HEK293T (cell line): Measurements from ENCODE around the gene OXGR1.

ENCODE experiments used
- BHLHE40 ChIP-seq: fragments of 450-650 bp; IDR thresholded peaks from 2 replicates; pipeline ENCODE4 v1.6.1; 2016; ENCODE audit warnings: mild to moderate bottlenecking, moderate library complexity, borderline replicate concordance
- SP1 ChIP-seq: fragments of 450-650 bp; IDR thresholded peaks from 2 replicates; pipeline ENCODE4 v1.6.1; 2017
- TARDBP ChIP-seq: fragments of 450-650 bp; IDR thresholded peaks from 2 replicates; pipeline ENCODE4 v1.6.1; 2016

DNA sequence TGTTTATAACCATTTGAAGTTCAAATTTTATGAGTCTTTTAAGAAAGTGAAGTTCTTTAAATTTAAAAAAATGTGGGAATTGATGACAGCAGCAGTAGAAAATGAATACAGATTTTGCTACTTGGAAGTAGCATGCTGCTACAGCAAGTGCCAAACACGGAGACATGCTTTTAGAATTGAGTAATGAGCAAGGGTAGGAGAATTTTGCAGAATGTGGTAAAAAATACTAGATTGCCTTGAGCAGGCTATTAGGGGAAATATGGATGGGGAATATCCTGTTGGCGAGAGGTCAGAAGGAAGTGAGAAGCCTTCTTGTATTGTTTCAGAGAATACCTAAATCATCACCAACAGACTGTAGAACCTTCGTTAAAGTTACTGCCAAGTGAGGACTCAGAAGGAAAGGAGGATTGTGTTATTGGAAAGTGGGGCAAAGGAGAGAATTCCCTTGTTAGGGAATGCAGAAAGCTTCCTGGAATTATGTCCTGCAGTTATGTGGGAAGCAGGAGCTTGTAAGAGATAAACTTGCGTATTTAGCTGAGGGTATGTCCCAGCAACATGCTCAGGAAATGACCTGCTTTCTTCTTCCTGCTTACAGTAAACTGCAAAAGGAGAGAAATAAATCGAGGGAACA is 32.4 kb upstream of the OXGR1 start:
- no peak for TF ChIP-seq BHLHE40
- TF ChIP-seq TARDBP: no peak
- no peak for TF ChIP-seq SP1
